ENCODE data around the gene GKN2. TPM values are rescaled to one million over a fixed set of nuclear protein-coding genes. Genes with fewer than 3 reads are reported as not detected.

The GKN2 gene
- total RNA-seq, 1 donor from 2014 or later, result not detected

DNA sequence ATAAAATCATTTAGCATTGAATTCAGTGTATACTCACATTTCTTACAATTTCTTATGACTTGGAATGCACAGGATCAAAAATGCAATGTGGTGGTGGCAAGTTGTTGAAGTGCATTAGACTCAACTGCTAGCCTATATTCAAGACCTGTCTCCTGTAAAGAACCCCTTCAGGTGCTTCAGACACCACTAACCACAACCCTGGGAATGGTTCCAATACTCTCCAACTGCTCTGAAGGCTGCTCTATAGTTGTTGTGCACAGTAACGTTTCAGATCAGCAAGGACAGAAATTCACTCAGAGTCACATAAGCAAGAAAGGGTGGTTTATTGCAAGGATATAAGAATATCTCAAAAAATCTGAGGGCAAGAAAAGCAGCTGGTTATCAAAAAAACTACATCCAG is 28.3 kb upstream of the GKN2 start:
- no peak for TF ChIP-seq CTCF (IDR thresholded peaks at IDR 0.05; ENCODE audit: borderline replicate concordance)
- Histone ChIP-seq H3K36me3 (no peaks in the 10 kb centered on the region), H3K27me3 (ENCODE audit: low read depth) (peaks cover 30% of the 10 kb centered on the region), H3K27ac (replicated peaks) (no peak overlapping the region), H3K9me3 (replicated peaks) (no peaks in the 10 kb centered on the region), H3K4me1 (no peaks in the 10 kb centered on the region), H3K4me3 (no peak overlapping the region)
- intact Hi-C loops (cut with micrococcal nuclease), result no loop called here
- no peak for DNase-seq

DNA sequence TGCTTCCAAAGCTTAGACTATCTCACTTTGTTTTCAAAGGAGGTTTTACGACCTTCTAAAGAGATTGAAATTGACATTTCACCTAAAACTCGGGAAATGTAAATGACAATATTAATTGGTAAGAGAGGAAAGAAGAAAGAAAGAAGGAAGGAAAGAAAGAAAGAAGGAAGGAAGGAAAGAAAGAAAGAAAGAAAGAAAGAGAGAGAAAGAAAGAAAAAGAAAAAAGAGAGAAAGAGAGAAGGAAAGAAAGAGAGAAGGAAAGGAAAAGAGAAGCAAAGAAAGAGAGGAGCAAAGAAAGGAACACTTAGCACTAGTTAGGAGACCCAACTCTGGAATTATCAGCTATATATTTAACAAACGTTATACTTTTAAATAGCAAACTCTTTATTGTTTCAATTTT is 25.4 kb upstream of the GKN2 start:
- intact Hi-C loops (cut with micrococcal nuclease), result no loop called here
- Histone ChIP-seq H3K36me3 (no peaks in the 10 kb centered on the region), H3K9me3 (replicated peaks) (no peaks in the 10 kb centered on the region), H3K4me1 (peaks cover 2% of the 10 kb centered on the region), H3K27ac (replicated peaks) (no peak overlapping the region), H3K4me3 (no peak overlapping the region), H3K27me3 (ENCODE audit: low read depth) (peaks cover 38% of the 10 kb centered on the region)
- TF ChIP-seq CTCF (IDR thresholded peaks at IDR 0.05; ENCODE audit: borderline replicate concordance), result no peak
- DNase-seq, result no peak

DNA sequence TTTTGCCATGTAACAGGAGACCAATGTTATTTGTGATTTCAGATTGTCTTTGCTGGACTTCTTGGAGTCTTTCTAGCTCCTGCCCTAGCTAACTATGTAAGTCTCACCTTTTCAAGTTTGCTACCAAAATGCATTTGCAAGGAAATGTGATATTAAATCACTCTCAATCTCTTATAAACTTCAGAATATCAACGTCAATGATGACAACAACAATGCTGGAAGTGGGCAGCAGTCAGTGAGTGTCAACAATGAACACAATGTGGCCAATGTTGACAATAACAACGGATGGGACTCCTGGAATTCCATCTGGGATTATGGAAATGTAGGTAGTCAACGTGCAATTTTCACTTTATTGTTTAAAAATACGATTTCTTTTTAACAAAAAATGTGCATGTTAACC is 24.8 kb upstream of the GKN2 start:
- H3K27me3 ChIP-seq (ENCODE audit: low read depth), result peaks cover 38% of the 10 kb centered on the region
- no peaks in the 10 kb centered on the region for H3K9me3 ChIP-seq (replicated peaks)
- H3K27ac ChIP-seq (replicated peaks), result no peak overlapping the region
- intact Hi-C loops (cut with micrococcal nuclease), result no loop called here
- TF ChIP-seq CTCF (IDR thresholded peaks at IDR 0.05; ENCODE audit: borderline replicate concordance), result no peak
- no peak overlapping the region for H3K4me3 ChIP-seq
- H3K36me3 ChIP-seq, result no peaks in the 10 kb centered on the region
- no peak for DNase-seq
- H3K4me1 ChIP-seq, result peaks cover 2% of the 10 kb centered on the region

DNA sequence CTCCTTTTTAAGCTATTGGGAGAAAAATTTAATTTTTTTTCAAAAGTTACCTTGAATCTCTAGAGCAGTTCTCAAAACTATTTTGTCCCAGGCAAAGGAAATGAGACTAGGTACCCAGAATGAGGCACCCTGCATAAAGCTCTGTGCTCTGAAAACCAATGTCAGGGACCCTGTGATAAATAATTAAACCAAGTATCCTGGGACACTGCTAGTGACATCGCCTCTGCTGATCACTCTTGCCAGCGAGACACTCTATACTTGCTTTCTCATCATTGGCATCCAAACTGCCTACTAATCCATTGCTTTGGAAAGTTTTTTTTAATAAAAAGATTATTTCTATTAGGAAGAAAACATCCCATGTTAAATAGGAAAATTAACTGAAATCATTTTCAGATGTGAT is 23.2 kb upstream of the GKN2 start:
- Histone ChIP-seq H3K4me1 (peaks cover 2% of the 10 kb centered on the region), H3K9me3 (replicated peaks) (no peaks in the 10 kb centered on the region), H3K36me3 (no peaks in the 10 kb centered on the region), H3K4me3 (no peak overlapping the region), H3K27ac (replicated peaks) (no peak overlapping the region), H3K27me3 (ENCODE audit: low read depth) (peaks cover 38% of the 10 kb centered on the region)
- TF ChIP-seq CTCF (IDR thresholded peaks at IDR 0.05; ENCODE audit: borderline replicate concordance), result no peak
- no peak for DNase-seq
- intact Hi-C loops (cut with micrococcal nuclease), result no loop called here

DNA sequence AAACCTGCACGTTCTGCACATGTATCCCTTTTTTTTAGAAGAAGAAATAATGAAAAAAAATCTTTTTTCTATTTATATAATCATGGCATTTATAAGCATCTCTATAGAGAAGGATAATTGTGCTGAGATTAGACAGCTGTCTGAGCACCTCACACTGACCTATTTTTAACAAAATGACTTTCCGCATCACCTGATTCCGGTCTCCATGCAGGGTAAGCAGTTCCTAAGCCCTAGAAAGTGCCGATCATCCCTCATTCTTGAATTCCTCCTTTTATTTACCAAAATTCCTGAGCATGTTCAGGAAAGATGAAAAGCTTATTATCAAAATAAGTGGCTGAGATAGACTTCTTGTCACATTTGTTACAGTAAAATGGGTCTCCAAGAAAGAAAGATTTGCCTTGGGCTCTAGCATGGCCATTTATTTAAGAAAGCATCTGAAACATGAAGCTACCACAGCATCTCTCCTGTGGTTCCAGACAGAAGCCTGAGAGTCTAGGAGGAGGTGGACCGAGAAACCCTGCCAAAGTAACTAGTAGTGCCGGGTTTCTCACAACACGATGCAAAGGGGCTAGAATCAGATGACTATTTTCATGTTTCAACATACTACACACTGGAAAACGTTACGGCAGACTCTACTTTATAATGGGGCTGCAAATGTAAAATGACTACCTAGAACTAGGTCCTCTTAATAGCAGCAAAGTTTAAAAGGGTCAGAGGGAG is 22.4 kb upstream of the GKN2 start:
- intact Hi-C loops (cut with micrococcal nuclease), result no loop called here
- peaks cover 2% of the 10 kb centered on the region for H3K4me1 ChIP-seq
- H3K36me3 ChIP-seq, result no peaks in the 10 kb centered on the region
- no peaks in the 10 kb centered on the region for H3K9me3 ChIP-seq (replicated peaks)
- TF ChIP-seq CTCF (IDR thresholded peaks at IDR 0.05; ENCODE audit: borderline replicate concordance), result no peak
- no peak for DNase-seq
- H3K4me3 ChIP-seq, result no peak overlapping the region
- no peak overlapping the region for H3K27ac ChIP-seq (replicated peaks)
- H3K27me3 ChIP-seq (ENCODE audit: low read depth), result peaks cover 38% of the 10 kb centered on the region

Data from left ventricle myocardium inferior (tissue), 1 donor.